OCI-LY7 (cell line): ENCODE data around the gene CFAP65.

Experiments
- EZH2phosphoT487 ChIP-seq: fragments of 200-600 bp; sonication (generic); IDR thresholded peaks from 2 replicates; pipeline ENCODE4 v1.6.1; 2018; ENCODE audit warnings: low read depth, borderline replicate concordance, mild to moderate bottlenecking, mixed run types, antibody characterized with exemption, low read length, moderate library complexity, mixed read lengths
- TF ChIP-seq, protein P1 (sequence below): fragments of 200-600 bp; sonication (generic); conservative IDR thresholded peaks from 2 replicates; pipeline ENCODE4 v1.5.1; 2014; ENCODE audit warnings: mild to moderate bottlenecking, antibody characterized with exemption, low read length, moderate library complexity, mixed read lengths

DNA sequence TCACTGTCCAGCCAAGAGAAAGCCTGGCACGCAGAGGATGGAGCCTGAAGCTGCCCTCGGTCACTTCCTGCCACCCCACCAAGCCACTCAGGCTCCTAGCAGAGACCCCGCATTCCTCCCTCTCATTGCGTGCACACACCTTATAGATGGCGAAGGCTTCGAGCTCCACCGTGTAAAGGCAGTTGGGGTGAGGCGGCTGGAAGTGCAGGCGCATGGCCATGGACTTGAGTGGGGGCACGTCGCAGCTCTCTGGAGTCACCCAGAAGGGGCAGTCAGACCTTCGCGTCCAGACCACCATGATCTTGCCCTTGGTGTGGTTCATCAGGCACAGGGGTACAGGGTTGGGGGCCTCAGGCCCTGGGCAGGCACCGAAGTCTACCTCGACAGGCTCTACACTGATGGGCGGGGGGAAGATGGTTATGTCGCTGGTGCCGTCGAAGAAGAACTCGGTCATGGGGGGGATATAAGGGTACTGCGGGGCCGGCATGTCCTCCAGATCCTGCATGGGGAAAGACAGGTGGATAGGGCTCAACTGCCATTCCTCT, 13.7 kb downstream of the CFAP65 start:
- TF ChIP-seq, protein P1, sequence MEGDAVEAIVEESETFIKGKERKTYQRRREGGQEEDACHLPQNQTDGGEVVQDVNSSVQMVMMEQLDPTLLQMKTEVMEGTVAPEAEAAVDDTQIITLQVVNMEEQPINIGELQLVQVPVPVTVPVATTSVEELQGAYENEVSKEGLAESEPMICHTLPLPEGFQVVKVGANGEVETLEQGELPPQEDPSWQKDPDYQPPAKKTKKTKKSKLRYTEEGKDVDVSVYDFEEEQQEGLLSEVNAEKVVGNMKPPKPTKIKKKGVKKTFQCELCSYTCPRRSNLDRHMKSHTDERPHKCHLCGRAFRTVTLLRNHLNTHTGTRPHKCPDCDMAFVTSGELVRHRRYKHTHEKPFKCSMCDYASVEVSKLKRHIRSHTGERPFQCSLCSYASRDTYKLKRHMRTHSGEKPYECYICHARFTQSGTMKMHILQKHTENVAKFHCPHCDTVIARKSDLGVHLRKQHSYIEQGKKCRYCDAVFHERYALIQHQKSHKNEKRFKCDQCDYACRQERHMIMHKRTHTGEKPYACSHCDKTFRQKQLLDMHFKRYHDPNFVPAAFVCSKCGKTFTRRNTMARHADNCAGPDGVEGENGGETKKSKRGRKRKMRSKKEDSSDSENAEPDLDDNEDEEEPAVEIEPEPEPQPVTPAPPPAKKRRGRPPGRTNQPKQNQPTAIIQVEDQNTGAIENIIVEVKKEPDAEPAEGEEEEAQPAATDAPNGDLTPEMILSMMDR, result no peak
- no peak for TF ChIP-seq EZH2phosphoT487
